HCT116 (cell line): Measurements from ENCODE around the gene UMODL1. TPM values are rescaled to one million over a fixed set of nuclear protein-coding genes. Genes with fewer than 3 reads are reported as not detected.

Source experiments
- ATAC-seq: fragments of 200-7000 bp; cut with Tn5 transposase; 2 replicates; pipeline ENCODE4 v1.9.1; 2020; ENCODE audit warnings: mild to moderate bottlenecking, moderate library complexity
- BruUV-seq: library from RNA; stranded (reverse); fragments of 400-500 nt; replicated peaks from 2 replicates; lab custom pipeline; 2021; lab: Mats Ljungman, UMichigan
- CTCF ChIA-PET: fragments of 300-600 bp; sonication (Branson Sonifier 250); formaldehyde crosslinking; loops from one replicate; lab custom pipeline; 2021; ENCODE audit warnings: antibody characterized with exemption; lab: Charles Lee
- POLR2A ChIA-PET: fragments of 300-600, 350-600 bp; sonication (Branson Sonifier 250); formaldehyde crosslinking; loops from one replicate; lab custom pipeline; 2021; ENCODE audit warnings: antibody characterized with exemption; lab: Charles Lee
- RAD21 ChIA-PET, 2 experiments: fragments of 300-600 bp; sonication (Branson Sonifier 250); formaldehyde crosslinking; loops; one replicate each; lab custom pipeline; 2023; ENCODE audit warnings: low total read pairs in 2 of 2; ENCODE audit not compliant: uncharacterized antibody in 2 of 2, unreplicated experiment in 2 of 2, low non-redundant PET in 1 of 2; lab: Charles Lee
- DNase-seq: peaks from one replicate; pipeline ENCODE4 v3.0.0-alpha.2; 2010; ENCODE audit warnings: low read depth, low spot score
- H2AFZ ChIP-seq: fragments of 200-600 bp; shearing (Covaris generic), sonication (generic); 2 replicates; pipeline ENCODE4 v1.6.1; 2017; ENCODE audit warnings: low read depth, mixed run types, mixed read lengths, antibody characterized with exemption, low read length; ENCODE audit not compliant: poor library complexity, severe bottlenecking
- H3K27ac ChIP-seq: 2 replicates; pipeline ENCODE4 v1.5.1; 2012; ENCODE audit warnings: low read depth, low read length
- H3K27me3 ChIP-seq: fragments of 200-600 bp; sonication (generic); 2 replicates; pipeline ENCODE4 v1.6.1; 2016; ENCODE audit warnings: mixed run types, low read length, mixed read lengths; ENCODE audit not compliant: insufficient read depth
- H3K36me3 ChIP-seq, 2 experiments: fragments of 200-500 bp in 1 of 2; fragments of 200-600 bp in 1 of 2; sonication (Bioruptor generic) in 1 of 2; sonication (generic) in 1 of 2; 2 replicates each; pipeline versions ENCODE4 v1.5.1 to v1.6.1; 2014 to 2016; ENCODE audit warnings: low read length in 2 of 2, inconsistent platforms in 1 of 2, mixed read lengths in 1 of 2, mixed run types in 1 of 2; ENCODE audit not compliant: insufficient read depth in 2 of 2, control insufficient read depth in 1 of 2
- H3K4me1 ChIP-seq, 2 experiments: fragments of 200-600 bp in 1 of 2; sonication (generic) in 1 of 2; 2 replicates each; pipeline versions ENCODE4 v1.5.1 to v1.6.1; 2012 to 2017; ENCODE audit warnings: low read length in 2 of 2, inconsistent platforms in 1 of 2, mild to moderate bottlenecking in 1 of 2, mixed read lengths in 1 of 2, mixed run types in 1 of 2, moderate library complexity in 1 of 2; ENCODE audit not compliant: insufficient read depth in 2 of 2, control insufficient read depth in 1 of 2
- H3K4me2 ChIP-seq: fragments of 200-600 bp; sonication (generic); 2 replicates; pipeline ENCODE4 v1.6.1; 2017; ENCODE audit warnings: mixed run types, low read length, mixed read lengths
- H3K4me3 ChIP-seq, 2 experiments: fragments of 200-600 bp in 1 of 2; sonication (generic) in 1 of 2; replicated peaks in 1 of 2; 2 replicates each; pipeline ENCODE4 v1.5.1; 2011 to 2016; ENCODE audit warnings: low read length in 2 of 2, control low read depth in 1 of 2, low read depth in 1 of 2, mild to moderate bottlenecking in 1 of 2, mixed read lengths in 1 of 2, mixed run types in 1 of 2
- H3K79me2 ChIP-seq: fragments of 200-600 bp; sonication (generic); 2 replicates; pipeline ENCODE4 v1.6.1; 2017; ENCODE audit warnings: mild to moderate bottlenecking, mixed run types, low read length, moderate library complexity, mixed read lengths; ENCODE audit not compliant: insufficient read depth
- H3K9ac ChIP-seq: fragments of 200-600 bp; sonication (generic); 2 replicates; pipeline ENCODE4 v1.6.1; 2016; ENCODE audit warnings: low read length, mixed read lengths
- H3K9me2 ChIP-seq: fragments of 200-600 bp; sonication (generic), shearing (Covaris generic); 2 replicates; pipeline ENCODE4 v1.6.1; 2017; ENCODE audit warnings: mixed run types, mild to moderate bottlenecking, moderate library complexity; ENCODE audit not compliant: insufficient read depth
- H3K9me3 ChIP-seq, 2 experiments: fragments of 200-500 bp in 1 of 2; fragments of 200-600 bp in 1 of 2; sonication (Bioruptor generic) in 1 of 2; sonication (generic) in 1 of 2; 2 replicates each; pipeline ENCODE4 v1.6.1; 2014 to 2017; ENCODE audit warnings: low read length in 2 of 2, mixed read lengths in 2 of 2, inconsistent platforms in 1 of 2, low read depth in 1 of 2, mild to moderate bottlenecking in 1 of 2, mixed run types in 1 of 2, moderate library complexity in 1 of 2; ENCODE audit not compliant: control insufficient read depth in 1 of 2, insufficient read depth in 1 of 2
- H4K20me1 ChIP-seq: fragments of 200-600 bp; sonication (generic), shearing (Covaris generic); 2 replicates; pipeline ENCODE4 v1.6.1; 2017; ENCODE audit warnings: mixed run types, mild to moderate bottlenecking, moderate library complexity; ENCODE audit not compliant: insufficient read depth
- CEBPB ChIP-seq: IDR thresholded peaks from 2 replicates; pipeline ENCODE4 v1.6.1; 2012; ENCODE audit warnings: low read depth
- CTCF ChIP-seq, 3 experiments: fragments of 200-600 bp in 1 of 3; sonication (generic) in 1 of 3; IDR thresholded peaks in 2 of 3; conservative IDR thresholded peaks in 1 of 3; 2 replicates each; pipeline ENCODE4 v1.5.1; 2012 to 2017; ENCODE audit warnings: low read depth in 2 of 3, low read length in 2 of 3, antibody characterized with exemption in 1 of 3, borderline replicate concordance in 1 of 3, control low read depth in 1 of 3, mild to moderate bottlenecking in 1 of 3, mixed read lengths in 1 of 3, mixed run types in 1 of 3, moderate library complexity in 1 of 3; ENCODE audit not compliant: insufficient read depth in 1 of 3
- EZH2 ChIP-seq: fragments of 200-600 bp; sonication (generic); IDR thresholded peaks from 2 replicates; pipeline ENCODE4 v1.6.1; 2017; ENCODE audit warnings: antibody characterized with exemption, mixed run types
- FOSL1 ChIP-seq: IDR thresholded peaks from 2 replicates; pipeline ENCODE4 v1.6.1; 2012; ENCODE audit warnings: low read depth
- JUND ChIP-seq: IDR thresholded peaks from 2 replicates; pipeline ENCODE4 v1.6.1; 2012
- POLR2AphosphoS5 ChIP-seq: IDR thresholded peaks from 2 replicates; pipeline ENCODE4 v1.6.1; 2011; ENCODE audit warnings: mild to moderate bottlenecking, low read depth, low read length, moderate library complexity
- REST ChIP-seq: IDR thresholded peaks from 2 replicates; pipeline ENCODE4 v1.6.1; 2012; ENCODE audit warnings: low read depth
- SIN3A ChIP-seq: IDR thresholded peaks from 2 replicates; pipeline ENCODE4 v1.6.1; 2012; ENCODE audit warnings: low read depth
- SP1 ChIP-seq: IDR thresholded peaks from 2 replicates; pipeline ENCODE4 v1.6.1; 2012; ENCODE audit warnings: low read depth
- TCF7L2 ChIP-seq: IDR thresholded peaks from 2 replicates; pipeline ENCODE4 v1.7.0; 2011; ENCODE audit warnings: borderline replicate concordance, inconsistent platforms; ENCODE audit not compliant: insufficient read depth, insufficient read length; ENCODE audit errors: extremely low read depth
- YY1 ChIP-seq: IDR thresholded peaks from 2 replicates; pipeline ENCODE4 v1.6.1; 2011; ENCODE audit warnings: low read length, low read depth, moderate library complexity, mild to moderate bottlenecking; ENCODE audit not compliant: insufficient replicate concordance; ENCODE audit errors: extremely low read depth
- intact Hi-C: fragments of 100-400 bp; cut with micrococcal nuclease; formaldehyde crosslinking; loops from 2 replicates; pipeline ENCODE4 v1.10.0; 2022
- total RNA-seq: library from RNA; stranded (reverse); gene quantifications from one replicate; pipeline ENCODE4 v1.2.1, GENCODE V29; 2021; ENCODE audit not compliant: unreplicated experiment

UMODL1 gene
- total RNA-seq, 1 experiment from 2014 or later = not detected

- no peaks in the 10 kb centered on the region for H3K9me3 ChIP-seq
- no peaks in the 10 kb centered on the region for H3K36me3 ChIP-seq
- BruUV-seq = no TSS peak
- peak overlapping the region; percentile 56 for H3K4me2 ChIP-seq
- CTCF ChIA-PET = no interaction called here
- POLR2A ChIA-PET = no interaction called here
- RAD21 ChIA-PET = interaction anchor here in 1 of 2 experiments (0.6 kb wide), 1 partner anchor 261 kb away, joined by 5 read pairs; no protein-coding TSS in a partner anchor
- no peaks in the 10 kb centered on the region for H3K79me2 ChIP-seq
- intact Hi-C loops = no loop called here
- H3K9ac ChIP-seq = no peak overlapping the region
- peak; percentile 43 for ATAC-seq
- no peaks in the 10 kb centered on the region for H3K9me2 ChIP-seq
- no peaks in the 10 kb centered on the region for H3K27me3 ChIP-seq
- TF ChIP-seq EZH2 (no peak), YY1 (no peak), JUND (no peak), FOSL1 (no peak), POLR2AphosphoS5 (no peak), SP1 (no peak), TCF7L2 (no peak), CTCF (IDR thresholded peaks at IDR 0.05 in 2 of 3, conservative IDR thresholded peaks at IDR 0.05 in 1 of 3; ENCODE audit: borderline replicate concordance in 1 of 3, insufficient read depth in 1 of 3, low read depth in 2 of 3, low read length in 2 of 3) (no peak), CEBPB (no peak), SIN3A (no peak), REST (no peak)
- TF ChIP-seq, all 23 proteins: peak for 0
- Histone ChIP-seq H4K20me1 (no peaks in the 10 kb centered on the region), H3K4me3 (0 out of 4 replicates have a peak overlapping the region, but pooled peaks of 1 of the 2 experiments have one; percentile 1), H3K4me1 (peaks cover 11 to 20% of the 10 kb centered on the region in 2 experiments), H3K27ac (no peak overlapping the region), H2AFZ (peak overlapping the region; percentile 55)
- DNase-seq = no peak
Observed at GRCh38 chr21:42039911-42040351, 31.2 kb upstream of the UMODL1 start.
